Measurements from ENCODE around the gene ST7L.

ST7L gene

GRCh38 chr1:112638110-112638428 is 19.1 kb upstream of the ST7L start:
- in situ Hi-C loops (cut with HindIII; ENCODE audit: low sequenced_read_pairs), result no loop called here
- TF ChIP-seq CTCF (IDR thresholded peaks at IDR 0.05; ENCODE audit: low read depth, low read length), result no peak
- H3K4me3 ChIP-seq (ENCODE audit: low read depth, low read length), result no peak overlapping the region
- DNase-seq (ENCODE audit: low read depth, low spot score), result no peak

- in situ Hi-C loops (cut with HindIII; ENCODE audit: low sequenced_read_pairs), result no loop called here
- no peak for TF ChIP-seq CTCF (IDR thresholded peaks at IDR 0.05; ENCODE audit: low read depth, low read length)
- H3K4me3 ChIP-seq (ENCODE audit: low read depth, low read length), result no peak overlapping the region
- no peak for DNase-seq (ENCODE audit: low read depth, low spot score)
These were observed 18.5 kb upstream of the ST7L start for GRCh38 chr1:112637254-112638109.

GRCh38 chr1:112636597-112637253 is 17.8 kb upstream of the ST7L start:
- in situ Hi-C loops (cut with HindIII; ENCODE audit: low sequenced_read_pairs), result no loop called here
- no peak overlapping the region for H3K4me3 ChIP-seq (ENCODE audit: low read depth, low read length)
- TF ChIP-seq CTCF (IDR thresholded peaks at IDR 0.05; ENCODE audit: low read depth, low read length), result no peak
- no peak for DNase-seq (ENCODE audit: low read depth, low spot score)

- no peak for DNase-seq (ENCODE audit: low read depth, low spot score)
- no peak for TF ChIP-seq CTCF (IDR thresholded peaks at IDR 0.05; ENCODE audit: low read depth, low read length)
- in situ Hi-C loops (cut with HindIII; ENCODE audit: low sequenced_read_pairs), result no loop called here
- no peak overlapping the region for H3K4me3 ChIP-seq (ENCODE audit: low read depth, low read length)
These were observed 17.1 kb upstream of the ST7L start for GRCh38 chr1:112636056-112636455.

- no peak overlapping the region for H3K4me3 ChIP-seq (ENCODE audit: low read depth, low read length)
- in situ Hi-C loops (cut with HindIII; ENCODE audit: low sequenced_read_pairs), result no loop called here
- DNase-seq (ENCODE audit: low read depth, low spot score), result no peak
- no peak for TF ChIP-seq CTCF (IDR thresholded peaks at IDR 0.05; ENCODE audit: low read depth, low read length)
These were observed 15.4 kb upstream of the ST7L start for GRCh38 chr1:112634367-112634766.

- DNase-seq (ENCODE audit: low read depth, low spot score), result no peak
- in situ Hi-C loops (cut with HindIII; ENCODE audit: low sequenced_read_pairs), result no loop called here
- H3K4me3 ChIP-seq (ENCODE audit: low read depth, low read length), result no peak overlapping the region
- TF ChIP-seq CTCF (IDR thresholded peaks at IDR 0.05; ENCODE audit: low read depth, low read length), result no peak
These were observed 14.7 kb upstream of the ST7L start for GRCh38 chr1:112633628-112634027.
